Measurements from ENCODE around the gene OSBPL6.

OSBPL6 gene

DNA sequence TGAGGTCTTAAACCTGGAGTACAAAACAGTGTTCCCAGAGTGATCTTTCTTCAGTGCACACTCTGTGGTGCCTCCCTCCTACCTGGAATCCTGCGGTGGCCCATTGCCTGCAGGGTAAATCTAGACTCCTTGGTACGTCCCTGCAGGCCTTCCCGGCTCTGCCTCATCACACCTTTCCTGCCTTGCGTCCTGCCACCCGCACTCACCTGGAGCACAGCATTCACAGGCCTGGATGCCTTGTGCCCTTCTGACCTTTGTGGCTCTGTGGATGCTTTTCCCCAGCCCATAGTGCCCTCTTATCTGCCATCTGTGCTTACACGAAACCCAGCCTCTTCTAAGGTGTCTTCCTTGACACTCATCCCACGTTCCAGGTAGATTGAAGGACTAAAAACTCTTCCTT, 194.0 kb downstream of the OSBPL6 start:
- TF ChIP-seq, protein P1, sequence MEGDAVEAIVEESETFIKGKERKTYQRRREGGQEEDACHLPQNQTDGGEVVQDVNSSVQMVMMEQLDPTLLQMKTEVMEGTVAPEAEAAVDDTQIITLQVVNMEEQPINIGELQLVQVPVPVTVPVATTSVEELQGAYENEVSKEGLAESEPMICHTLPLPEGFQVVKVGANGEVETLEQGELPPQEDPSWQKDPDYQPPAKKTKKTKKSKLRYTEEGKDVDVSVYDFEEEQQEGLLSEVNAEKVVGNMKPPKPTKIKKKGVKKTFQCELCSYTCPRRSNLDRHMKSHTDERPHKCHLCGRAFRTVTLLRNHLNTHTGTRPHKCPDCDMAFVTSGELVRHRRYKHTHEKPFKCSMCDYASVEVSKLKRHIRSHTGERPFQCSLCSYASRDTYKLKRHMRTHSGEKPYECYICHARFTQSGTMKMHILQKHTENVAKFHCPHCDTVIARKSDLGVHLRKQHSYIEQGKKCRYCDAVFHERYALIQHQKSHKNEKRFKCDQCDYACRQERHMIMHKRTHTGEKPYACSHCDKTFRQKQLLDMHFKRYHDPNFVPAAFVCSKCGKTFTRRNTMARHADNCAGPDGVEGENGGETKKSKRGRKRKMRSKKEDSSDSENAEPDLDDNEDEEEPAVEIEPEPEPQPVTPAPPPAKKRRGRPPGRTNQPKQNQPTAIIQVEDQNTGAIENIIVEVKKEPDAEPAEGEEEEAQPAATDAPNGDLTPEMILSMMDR (conservative IDR thresholded peaks at IDR 0.05; ENCODE audit: low read depth, low read length) = no peak
- no peak overlapping the region for H2AFZ ChIP-seq (ENCODE audit: low read depth)
- H3K79me2 ChIP-seq (ENCODE audit: insufficient read depth, low read depth) = no peaks in the 10 kb centered on the region
- no peaks in the 10 kb centered on the region for H3K36me3 ChIP-seq (ENCODE audit: insufficient read depth)
- H3K27me3 ChIP-seq (ENCODE audit: insufficient read depth, low read depth) = no peaks in the 10 kb centered on the region
- H3K4me2 ChIP-seq = no peak overlapping the region
- H3K4me3 ChIP-seq (IDR thresholded peaks at IDR 0.05; ENCODE audit: insufficient read depth, low read depth, low read length) = no peak overlapping the region
- no peak overlapping the region for H3K27ac ChIP-seq
- no peaks in the 10 kb centered on the region for H4K20me1 ChIP-seq (ENCODE audit: insufficient read depth)
- no peak overlapping the region for H3K9ac ChIP-seq
- peaks cover 14% of the 10 kb centered on the region for H3K4me1 ChIP-seq (ENCODE audit: low read depth, poor library complexity, severe bottlenecking)

DNA sequence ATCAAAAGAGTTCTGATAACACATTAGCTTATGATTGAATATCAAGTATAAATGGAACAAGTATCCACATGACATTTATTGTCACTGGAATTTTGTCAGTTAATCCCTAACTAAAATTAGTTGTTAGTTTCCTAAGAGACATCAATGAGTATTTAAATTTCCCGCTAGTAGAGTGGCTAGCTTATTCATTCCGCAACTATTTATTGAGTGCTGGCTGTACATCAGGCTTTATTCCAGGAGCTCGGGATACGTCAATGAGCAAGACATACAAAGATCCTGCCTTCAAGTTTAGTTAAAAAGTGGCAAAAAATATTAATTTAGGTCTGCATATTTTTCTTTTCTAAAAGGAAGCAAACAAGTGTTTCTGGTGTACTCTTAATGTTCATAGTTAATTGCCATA, 197.4 kb downstream of the OSBPL6 start:
- no peak overlapping the region for H2AFZ ChIP-seq (ENCODE audit: low read depth)
- no peak overlapping the region for H3K27ac ChIP-seq
- no peaks in the 10 kb centered on the region for H3K36me3 ChIP-seq (ENCODE audit: insufficient read depth)
- no peaks in the 10 kb centered on the region for H4K20me1 ChIP-seq (ENCODE audit: insufficient read depth)
- peaks cover 9% of the 10 kb centered on the region for H3K4me1 ChIP-seq (ENCODE audit: low read depth, poor library complexity, severe bottlenecking)
- no peaks in the 10 kb centered on the region for H3K79me2 ChIP-seq (ENCODE audit: insufficient read depth, low read depth)
- TF ChIP-seq, protein P1 (conservative IDR thresholded peaks at IDR 0.05; ENCODE audit: low read depth, low read length) = no peak
- H3K4me2 ChIP-seq = no peak overlapping the region
- H3K4me3 ChIP-seq (IDR thresholded peaks at IDR 0.05; ENCODE audit: insufficient read depth, low read depth, low read length) = no peak overlapping the region
- H3K27me3 ChIP-seq (ENCODE audit: insufficient read depth, low read depth) = no peaks in the 10 kb centered on the region
- no peak overlapping the region for H3K9ac ChIP-seq

DNA sequence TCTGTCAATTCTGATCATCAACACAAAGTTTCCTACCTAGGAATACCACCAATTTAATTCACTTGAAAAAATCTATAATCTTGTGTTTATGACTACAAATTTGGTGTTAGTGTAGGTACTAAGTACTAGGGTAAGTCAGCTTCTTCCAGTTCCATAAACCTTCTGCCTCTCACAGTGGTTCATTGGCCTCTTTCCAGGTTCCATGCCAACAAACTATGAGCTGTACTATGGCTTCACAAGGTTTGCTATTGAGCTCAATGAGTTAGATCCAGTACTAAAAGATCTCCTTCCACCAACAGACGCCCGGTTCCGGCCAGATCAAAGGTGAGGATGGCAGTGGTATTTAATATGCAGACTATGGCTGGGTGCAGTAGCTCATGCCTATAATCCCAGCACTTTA, 197.9 kb downstream of the OSBPL6 start:
- Histone ChIP-seq H4K20me1 (ENCODE audit: insufficient read depth) (no peaks in the 10 kb centered on the region), H3K27ac (no peak overlapping the region), H3K36me3 (ENCODE audit: insufficient read depth) (no peaks in the 10 kb centered on the region), H3K4me3 (IDR thresholded peaks at IDR 0.05; ENCODE audit: insufficient read depth, low read depth, low read length) (no peak overlapping the region), H3K27me3 (ENCODE audit: insufficient read depth, low read depth) (no peaks in the 10 kb centered on the region), H2AFZ (ENCODE audit: low read depth) (no peak overlapping the region), H3K9ac (no peak overlapping the region), H3K79me2 (ENCODE audit: insufficient read depth, low read depth) (no peaks in the 10 kb centered on the region), H3K4me1 (ENCODE audit: low read depth, poor library complexity, severe bottlenecking) (peaks cover 14% of the 10 kb centered on the region), H3K4me2 (no peak overlapping the region)
- TF ChIP-seq, protein P1 (conservative IDR thresholded peaks at IDR 0.05; ENCODE audit: low read depth, low read length) = no peak

DNA sequence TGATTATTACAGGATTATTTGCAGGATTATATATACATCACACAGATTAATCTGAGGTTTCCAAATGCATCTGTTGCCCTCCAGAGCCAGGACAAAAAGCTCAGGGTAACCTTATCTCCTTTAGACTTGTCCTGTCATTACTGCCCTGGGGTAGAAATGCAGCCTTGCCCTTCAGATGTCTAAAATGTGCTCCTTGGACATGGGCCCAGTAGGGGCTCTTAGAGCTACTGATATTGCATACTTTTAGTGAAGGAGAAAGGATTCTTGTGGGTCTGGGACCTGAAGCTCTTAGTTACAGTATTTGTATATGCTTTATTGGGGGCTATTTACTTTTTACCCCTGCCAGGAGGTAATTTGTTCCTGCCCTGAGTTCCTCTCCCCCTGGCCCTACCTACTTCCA, 200.5 kb downstream of the OSBPL6 start:
- no peak overlapping the region for H3K9ac ChIP-seq
- no peaks in the 10 kb centered on the region for H3K27me3 ChIP-seq (ENCODE audit: insufficient read depth, low read depth)
- no peaks in the 10 kb centered on the region for H3K36me3 ChIP-seq (ENCODE audit: insufficient read depth)
- no peak overlapping the region for H3K27ac ChIP-seq
- TF ChIP-seq, protein P1 (conservative IDR thresholded peaks at IDR 0.05; ENCODE audit: low read depth, low read length) = no peak
- H2AFZ ChIP-seq (ENCODE audit: low read depth) = no peak overlapping the region
- H4K20me1 ChIP-seq (ENCODE audit: insufficient read depth) = no peaks in the 10 kb centered on the region
- no peaks in the 10 kb centered on the region for H3K79me2 ChIP-seq (ENCODE audit: insufficient read depth, low read depth)
- H3K4me3 ChIP-seq (IDR thresholded peaks at IDR 0.05; ENCODE audit: insufficient read depth, low read depth, low read length) = no peak overlapping the region
- peaks cover 22% of the 10 kb centered on the region for H3K4me1 ChIP-seq (ENCODE audit: low read depth, poor library complexity, severe bottlenecking)
- H3K4me2 ChIP-seq = no peak overlapping the region

All from KMS-11 (cell line).